Measurements from ENCODE around the gene CPA1. TPM values are rescaled to one million over a fixed set of nuclear protein-coding genes. Genes with fewer than 3 reads are reported as not detected.

Gene CPA1
- not detected in 2 replicates for total RNA-seq

DNA sequence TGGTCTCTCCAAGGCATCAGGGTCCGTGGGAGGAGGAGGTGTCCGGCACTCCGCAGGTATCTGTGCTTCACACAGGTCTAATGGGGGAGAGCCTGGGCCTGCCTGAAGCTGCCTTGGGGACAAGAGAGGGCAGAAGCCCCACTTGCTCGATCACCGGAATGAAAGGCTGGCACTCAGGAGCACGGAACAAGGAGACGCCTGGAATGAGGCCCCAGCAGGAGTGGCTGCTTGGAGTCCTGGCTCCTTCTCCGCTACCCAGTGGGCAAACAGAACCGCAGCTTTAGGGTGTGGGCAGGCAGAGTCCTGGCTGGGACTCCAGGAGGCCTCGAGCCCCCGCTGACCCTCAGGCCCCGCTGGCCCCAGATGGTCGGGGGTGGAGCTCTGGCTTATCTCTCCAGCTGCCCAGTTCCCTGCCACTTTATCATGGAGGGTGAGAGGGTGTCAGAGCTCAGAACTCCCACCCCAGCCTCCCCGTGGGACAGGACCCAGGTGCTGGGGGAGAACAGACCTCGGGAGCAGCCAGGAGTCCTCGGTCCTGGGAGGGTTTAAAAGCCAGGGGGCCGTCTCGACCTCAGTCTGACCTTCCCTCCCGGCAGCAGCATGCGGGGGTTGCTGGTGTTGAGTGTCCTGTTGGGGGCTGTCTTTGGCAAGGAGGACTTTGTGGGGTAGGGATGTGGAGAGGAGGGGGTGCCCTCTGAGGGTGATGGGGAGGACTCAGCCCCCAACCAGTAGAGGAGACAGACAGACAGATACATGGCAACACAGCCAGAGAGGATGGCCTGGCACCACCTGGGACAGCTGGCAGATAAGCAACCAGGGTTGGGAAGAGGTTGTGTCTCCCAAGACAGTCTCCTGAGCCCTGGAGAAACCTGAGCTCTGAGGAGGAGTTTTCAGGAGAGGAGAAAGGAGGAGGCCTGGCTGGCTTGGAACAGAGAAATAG is at the start of gene CPA1:
TSS of gene CPA1 (plus strand) at position 574 of the 940 bp plus-strand sequence. CDS start at position 601, 27 bp downstream.

DNA sequence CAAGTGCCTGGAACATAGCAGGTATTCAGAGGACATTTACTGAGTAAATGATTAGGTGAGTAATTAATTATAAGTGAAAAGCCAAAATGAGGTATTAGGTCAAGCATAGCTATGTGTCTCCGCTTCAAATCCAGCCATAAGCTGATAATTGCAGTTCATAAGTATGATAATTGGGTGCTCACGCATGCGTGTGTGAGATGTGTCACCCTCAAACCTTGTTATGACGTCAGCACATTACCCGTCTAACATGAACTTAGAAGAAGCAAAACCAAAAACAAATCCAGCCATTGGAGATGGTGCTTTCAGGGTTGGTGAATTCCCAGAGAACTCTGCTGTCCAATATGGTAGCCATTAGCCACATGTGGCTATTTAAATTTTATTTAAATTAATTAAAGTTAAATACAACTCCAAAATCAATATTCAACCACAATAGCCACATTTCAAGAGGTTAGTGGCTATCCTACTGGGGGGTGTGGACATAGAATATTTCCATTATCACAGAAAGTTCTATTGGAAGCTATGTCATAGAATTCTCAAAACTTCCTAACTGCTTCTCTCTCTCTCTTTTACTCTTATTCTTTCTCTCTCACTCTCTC is 35.9 kb upstream of the CPA1 start, which contains the start of gene CPA5:
TSS of gene CPA5 (plus strand) at position 546 of the 596 bp plus-strand sequence. CDS start 1,670 bp downstream, outside the sequence.

Other genes with a start within 250 kb of the CPA1 start
- gene TMEM209, start 175.1 kb upstream of the CPA1 start, total RNA-seq: 10.0 and 13.5 TPM in 2 replicates
- not detected in 2 replicates for gene SSMEM1, start 172.6 kb upstream of the CPA1 start, total RNA-seq
- gene CPA2, start 113.6 kb upstream of the CPA1 start, total RNA-seq: not detected in 2 replicates
- 0.77 and 8.2 TPM in 2 replicates for gene CPA4, start 87.3 kb upstream of the CPA1 start, total RNA-seq
- not detected in 2 replicates for gene CPA5, start 35.7 kb upstream of the CPA1 start, total RNA-seq
- gene CEP41, start 60.5 kb downstream of the CPA1 start, total RNA-seq: 10.2 and 17.2 TPM in 2 replicates
- 5.5 and 14.2 TPM in 2 replicates for gene MEST, start 111.6 kb downstream of the CPA1 start, total RNA-seq